GM18505 (cell line): Measurements from ENCODE around the gene R3HDM1.
"Not testable (repeated sequence)": the region's sequence is repeated elsewhere in the genome, so short reads cannot be mapped to it uniquely, and the experiment has no call there.

ENCODE experiments used
- ATAC-seq: cut with Tn5 transposase; IDR thresholded peaks from one replicate; pipeline ENCODE4 v1.9.1; 2021; ENCODE audit not compliant: unreplicated experiment
- POLR2A ChIP-seq: IDR thresholded peaks from 4 replicates; pipeline ENCODE4 v1.6.1; 2011; ENCODE audit warnings: borderline replicate concordance; ENCODE audit not compliant: insufficient read depth, insufficient read length; ENCODE audit errors: extremely low read depth

The R3HDM1 gene

DNA sequence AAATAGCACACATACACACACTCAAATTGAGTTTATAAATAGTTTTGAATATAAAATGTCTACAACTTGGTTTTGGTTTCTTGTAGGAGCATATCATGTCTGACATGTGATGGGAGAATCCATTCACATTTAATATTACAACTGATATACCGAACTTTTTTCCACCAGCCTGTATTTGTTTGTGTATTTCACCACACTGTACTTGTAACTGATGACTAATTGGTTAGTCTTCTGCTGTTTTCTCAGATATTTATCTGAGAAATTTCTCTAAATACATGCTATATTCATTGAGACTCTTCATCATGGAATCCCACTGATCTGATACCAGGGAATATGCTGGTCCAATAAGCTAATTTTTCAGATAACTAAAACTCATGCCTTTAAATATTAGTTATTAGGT lies 154.1 kb downstream of the R3HDM1 start:
- TF ChIP-seq POLR2A = no peak

DNA sequence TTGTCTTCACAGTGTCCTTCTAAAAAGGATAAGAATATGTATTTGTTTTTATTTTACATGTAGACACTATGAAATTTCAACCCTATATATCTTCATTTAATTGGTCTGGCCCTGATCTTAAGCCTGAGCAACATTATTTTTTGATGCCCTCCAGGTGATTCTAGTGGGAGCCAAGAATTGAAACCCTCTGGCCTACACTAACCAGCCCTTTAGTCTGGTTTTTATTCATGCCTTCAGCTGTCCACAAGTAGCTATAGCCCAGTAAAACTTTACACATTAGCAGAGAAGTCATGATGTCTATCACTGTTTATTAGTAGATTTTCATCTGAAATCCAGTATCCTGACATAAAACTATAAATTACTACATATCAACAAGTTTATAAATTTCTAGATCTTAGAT lies 157.7 kb downstream of the R3HDM1 start:
- ATAC-seq = no peak
- TF ChIP-seq POLR2A = no peak

More for the DNA sequence above, 154.1 kb downstream of the R3HDM1 start:
- no peak for ATAC-seq

GRCh38 chr2:135689679-135690078 lies 158.4 kb downstream of the R3HDM1 start:
- ATAC-seq = no peak
- no peak for TF ChIP-seq POLR2A

DNA sequence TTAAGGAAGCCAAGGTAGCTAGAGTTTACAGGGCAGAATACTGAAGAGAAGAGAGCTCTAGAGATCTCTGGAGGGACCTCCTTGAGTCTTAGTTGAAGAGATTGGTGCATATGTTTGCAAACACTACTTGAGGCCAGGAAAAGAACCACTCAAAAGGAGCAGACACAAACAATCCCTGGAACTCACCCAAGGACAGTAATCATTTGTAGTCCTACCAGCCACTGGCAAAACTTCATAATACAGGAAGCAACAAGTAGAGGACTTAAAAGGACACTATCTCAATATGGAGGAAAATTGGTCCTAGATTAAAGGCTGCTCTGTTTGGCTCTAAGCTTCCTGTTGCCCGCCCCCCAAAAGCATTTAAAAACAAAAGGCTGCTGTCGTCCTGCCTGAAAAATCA lies 163.4 kb downstream of the R3HDM1 start:
- no peak for TF ChIP-seq POLR2A

DNA sequence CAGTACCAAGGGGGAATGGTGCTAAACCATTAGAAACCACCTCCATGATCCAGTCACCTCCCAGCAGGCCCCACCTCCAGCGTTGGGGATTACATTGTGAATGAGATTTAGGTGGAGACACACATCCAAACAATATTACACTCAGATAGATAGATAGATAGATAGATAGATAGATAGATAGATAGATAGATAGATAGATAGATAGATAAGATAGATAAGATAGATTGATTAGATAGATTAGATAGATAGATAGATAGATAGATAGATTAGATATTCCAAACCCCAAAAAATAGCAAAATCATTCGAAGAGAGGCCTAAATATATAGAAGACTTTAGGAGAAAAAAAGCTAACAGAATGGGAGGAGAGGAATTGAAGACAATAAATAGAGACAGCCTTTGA lies 167.6 kb downstream of the R3HDM1 start:
- no peak for ATAC-seq
- TF ChIP-seq POLR2A = no peak

More for the DNA sequence above, 163.4 kb downstream of the R3HDM1 start:
- no peak for ATAC-seq

GRCh38 chr2:135701442-135701841 lies 170.2 kb downstream of the R3HDM1 start:
- no peak for ATAC-seq

DNA sequence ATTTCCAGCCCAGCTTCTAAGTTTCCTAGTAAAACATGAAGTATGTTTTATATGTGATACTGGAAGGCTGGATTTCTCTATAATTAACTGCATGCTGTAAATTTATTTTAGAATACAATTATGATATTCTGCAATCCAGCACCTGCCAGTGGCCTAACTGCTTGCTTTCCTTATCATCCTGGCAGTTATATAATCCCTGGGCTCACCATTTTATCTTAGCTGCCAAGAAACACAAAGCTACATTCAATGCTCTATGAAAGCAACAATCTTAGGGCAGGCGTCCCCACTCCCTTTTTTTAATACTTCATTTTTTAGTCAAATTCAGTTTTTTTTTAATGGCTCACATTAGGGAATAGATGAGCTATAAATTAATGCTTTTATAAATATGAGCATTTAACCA lies 172.0 kb downstream of the R3HDM1 start:
- TF ChIP-seq POLR2A = no peak

More at GRCh38 chr2:135701442-135701841, 170.2 kb downstream of the R3HDM1 start:
- no peak for TF ChIP-seq POLR2A

DNA sequence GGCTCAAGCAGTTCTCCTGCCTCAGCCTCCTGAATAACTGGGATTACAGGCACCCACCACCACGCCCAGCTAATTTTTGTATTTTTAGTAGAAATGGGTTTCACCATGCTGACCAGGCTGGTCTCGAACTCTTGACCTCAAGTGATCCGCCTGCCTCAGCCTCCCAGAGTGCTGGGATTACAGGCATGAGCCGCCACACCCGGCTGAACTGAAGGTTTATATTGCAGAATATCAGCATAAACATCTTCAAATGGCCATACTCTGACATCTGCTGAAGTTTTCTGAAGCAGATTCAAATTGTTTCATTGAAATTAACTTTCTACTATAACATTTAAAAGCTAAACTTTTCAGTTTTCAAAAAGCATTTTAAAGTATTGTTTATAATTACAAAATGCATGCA lies 172.8 kb downstream of the R3HDM1 start:
- ATAC-seq = not testable (repeated sequence)

More for the DNA sequence above, 172.0 kb downstream of the R3HDM1 start:
- no peak for ATAC-seq

- no peak for ATAC-seq
- TF ChIP-seq POLR2A = no peak
Observed at GRCh38 chr2:135708159-135708558, 176.9 kb downstream of the R3HDM1 start.

DNA sequence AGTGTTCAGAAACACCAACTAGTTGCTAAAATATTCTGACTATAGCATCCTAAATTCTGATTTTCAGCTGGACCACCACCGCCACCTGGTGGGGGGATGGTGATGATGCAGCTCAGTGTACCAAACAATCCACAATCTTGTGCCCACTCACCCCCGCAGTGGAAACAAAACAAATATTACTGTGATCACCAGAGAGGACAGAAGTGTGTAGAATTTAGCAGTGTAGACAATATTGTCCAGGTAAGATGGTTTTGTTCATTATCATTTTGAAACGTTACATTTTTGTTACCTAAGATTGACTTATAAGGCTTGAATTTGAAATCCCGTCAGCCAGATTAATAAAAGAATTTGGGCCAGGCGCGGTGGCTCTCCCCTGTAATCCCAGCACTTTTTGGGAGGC lies 178.7 kb downstream of the R3HDM1 start:
- TF ChIP-seq POLR2A = no peak
- ATAC-seq = no peak

- not testable (repeated sequence) for ATAC-seq
Observed at GRCh38 chr2:135715086-135715485, 183.8 kb downstream of the R3HDM1 start.

DNA sequence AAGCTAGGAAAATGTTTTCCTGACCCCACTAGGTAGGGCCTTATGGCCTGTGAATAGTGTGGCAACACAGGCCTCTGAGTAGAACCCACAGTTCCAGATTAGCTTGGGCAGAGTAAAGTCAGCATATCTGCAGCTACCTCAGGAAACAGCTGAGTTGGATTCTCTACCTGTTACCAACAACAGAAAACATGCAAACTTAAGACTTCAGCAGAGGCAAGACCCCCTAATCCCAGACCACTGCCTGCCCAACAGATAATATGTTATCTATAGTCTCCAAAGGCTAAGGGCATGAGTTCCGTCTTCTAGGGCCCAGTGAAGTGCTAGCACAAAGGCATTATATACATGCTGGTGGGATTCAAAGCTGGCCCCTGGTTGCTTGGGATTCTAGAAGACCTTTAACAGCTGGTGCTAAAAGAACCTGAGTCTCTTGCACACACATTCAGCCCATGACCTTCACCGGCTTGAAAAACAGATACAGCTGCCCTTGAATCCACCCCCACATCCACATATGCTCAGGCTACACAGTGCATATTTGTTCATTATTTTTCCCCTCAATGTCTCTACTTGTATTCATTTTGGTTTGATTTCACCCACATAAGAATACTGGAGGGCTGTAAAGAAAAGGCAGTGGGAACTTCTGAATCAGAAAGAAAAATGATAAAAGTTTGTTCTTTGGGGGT lies 196.9 kb downstream of the R3HDM1 start:
- no peak for TF ChIP-seq POLR2A
- no peak for ATAC-seq

DNA sequence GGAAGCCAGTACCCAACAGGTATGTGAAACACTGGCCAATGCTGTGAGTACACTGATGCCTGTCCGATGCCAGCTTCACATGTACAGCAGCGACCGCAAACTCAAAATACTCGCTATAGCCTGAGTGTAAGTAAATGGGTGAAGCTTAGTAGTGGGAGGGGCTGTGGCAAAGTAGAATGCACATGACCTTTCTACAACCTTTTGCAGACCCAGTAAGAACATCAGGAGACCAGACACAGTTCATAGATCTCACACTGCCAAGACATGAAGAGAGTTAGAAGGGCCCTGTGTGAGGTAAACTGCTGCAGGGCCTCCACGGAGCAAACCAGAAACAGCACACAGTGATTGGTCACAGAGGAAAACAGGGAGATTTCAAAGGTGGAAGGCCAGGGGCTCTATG lies 201.3 kb downstream of the R3HDM1 start:
- no peak for ATAC-seq
- no peak for TF ChIP-seq POLR2A

- no peak for TF ChIP-seq POLR2A
- ATAC-seq = no peak
Observed at GRCh38 chr2:135733045-135733444, 201.8 kb downstream of the R3HDM1 start.

DNA sequence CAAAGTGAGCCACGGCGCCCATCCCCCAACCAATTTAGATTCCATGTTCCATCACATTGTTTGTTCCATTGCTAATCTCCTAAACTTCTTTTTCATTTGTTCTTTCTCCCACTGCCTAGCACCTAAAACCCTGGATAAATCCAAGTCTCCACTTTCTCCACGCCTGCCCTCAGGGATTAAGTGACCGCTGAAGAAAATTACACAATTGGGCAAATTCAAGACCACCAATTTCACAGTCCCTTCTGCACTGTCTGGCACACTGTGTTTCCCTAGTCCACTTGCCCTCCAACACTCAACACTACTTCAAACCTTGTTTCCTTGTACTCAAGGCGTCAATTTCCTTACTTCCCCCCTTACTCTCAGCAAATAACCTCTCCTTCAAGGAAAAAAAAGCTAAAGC lies 205.3 kb downstream of the R3HDM1 start:
- no peak for ATAC-seq
- TF ChIP-seq POLR2A = no peak
